GM18519 (cell line): Measurements from ENCODE around the gene IRF3.

Source experiments
- ATAC-seq: cut with Tn5 transposase; IDR thresholded peaks from one replicate; pipeline ENCODE4 v1.9.1; 2021; ENCODE audit warnings: mild to moderate bottlenecking, moderate library complexity; ENCODE audit not compliant: unreplicated experiment, low FRiP score

The IRF3 gene

GRCh38 chr19:49672131-49672919, 6.7 kb upstream of the IRF3 start:
- no peak for ATAC-seq

DNA sequence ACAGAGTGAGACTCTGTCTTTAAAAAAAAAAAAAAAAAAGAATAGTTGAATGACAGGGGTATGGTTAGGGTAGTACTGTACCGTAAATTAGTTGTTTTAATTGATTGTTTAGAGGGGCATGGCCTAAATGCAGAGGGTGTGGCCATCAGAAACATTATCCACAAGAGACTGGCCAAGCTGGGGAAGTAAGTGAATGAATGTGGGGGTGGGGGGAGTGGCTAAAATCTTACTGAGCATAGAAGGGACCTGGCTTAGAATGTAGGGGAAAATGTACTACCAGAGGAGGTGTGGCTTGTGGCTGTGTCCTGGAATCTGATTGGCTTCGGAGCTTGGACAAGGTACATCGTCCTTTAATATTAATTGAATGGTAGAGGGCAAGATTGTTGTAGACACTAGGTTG, 3.9 kb upstream of the IRF3 start:
- ATAC-seq, result no peak

GRCh38 chr19:49667473-49667872, 1.8 kb upstream of the IRF3 start:
- ATAC-seq, result no peak

DNA sequence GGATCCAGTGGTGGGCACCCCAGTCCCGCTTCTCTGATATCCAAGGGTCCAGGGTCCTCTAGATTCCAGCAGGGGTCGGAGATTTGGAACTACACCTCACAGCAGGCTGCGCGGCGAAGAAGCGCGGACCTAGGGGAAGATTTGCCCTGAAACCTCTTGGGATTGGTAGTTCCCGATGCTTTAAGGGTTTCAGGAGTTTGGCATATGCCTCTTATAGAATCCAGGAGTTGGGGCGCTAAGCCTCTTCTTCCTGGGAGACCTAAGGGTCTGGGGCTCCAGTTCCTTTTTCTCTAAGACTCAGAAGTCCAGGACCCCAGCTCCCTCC, 425 bp upstream of the IRF3 start:
- no peak for ATAC-seq

DNA sequence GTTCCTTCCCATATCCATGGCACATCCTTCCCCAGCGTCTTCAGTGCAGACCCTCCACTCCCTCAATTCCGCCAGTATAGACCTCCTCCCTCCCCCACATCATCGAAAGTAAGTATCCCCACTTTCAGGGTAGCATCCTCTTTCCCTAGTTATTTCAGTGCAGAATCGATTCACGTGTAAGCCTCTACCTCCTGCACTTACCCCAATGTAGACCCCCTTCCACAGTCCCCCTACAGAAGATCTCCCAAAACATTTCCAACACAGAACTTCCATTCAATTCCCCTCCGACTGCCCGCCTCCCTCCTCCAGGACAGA, 664 bp downstream of the IRF3 start:
- no peak for ATAC-seq

DNA sequence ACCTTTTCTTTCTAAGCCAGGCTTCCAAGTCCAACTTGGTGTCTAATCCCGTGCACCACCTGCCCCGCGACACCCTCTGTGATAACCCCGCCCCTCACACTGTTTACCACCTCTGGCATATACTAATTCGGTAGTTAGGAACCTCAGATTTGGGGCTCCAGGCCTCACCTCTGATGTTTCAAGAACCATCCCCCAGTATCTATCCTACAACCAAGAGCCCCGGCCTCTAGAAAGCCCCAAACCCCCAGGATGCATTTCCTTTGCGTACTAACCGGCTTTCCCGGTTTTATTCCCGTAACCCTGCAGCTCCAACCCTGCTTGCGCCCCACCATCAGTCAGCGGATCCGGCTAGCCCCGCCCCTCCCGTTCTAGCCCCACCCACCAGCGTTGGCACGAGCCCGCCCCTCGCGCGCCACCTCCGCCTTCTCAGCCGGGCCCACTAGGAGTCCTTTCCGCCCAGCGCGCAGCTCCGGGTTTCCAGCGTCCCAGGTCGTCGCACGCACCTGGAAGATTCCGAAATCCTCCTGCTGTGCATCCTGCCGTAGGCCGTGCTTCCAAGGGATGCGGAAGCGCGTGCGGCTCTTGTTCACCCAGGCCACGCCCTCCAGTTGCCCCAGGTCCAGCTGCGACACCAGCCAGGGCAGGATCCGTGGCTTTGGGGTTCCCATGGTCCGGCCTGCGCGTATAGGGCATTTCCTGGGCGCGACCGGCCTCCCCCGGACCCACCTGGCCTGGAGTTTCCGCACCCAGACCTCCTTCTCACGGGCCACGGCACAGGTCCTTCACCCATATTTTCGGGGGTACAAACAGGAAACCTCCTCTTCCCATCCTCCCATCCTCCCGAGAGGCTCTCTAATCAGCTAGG, 1.3 kb downstream of the IRF3 start:
- no peak for ATAC-seq

DNA sequence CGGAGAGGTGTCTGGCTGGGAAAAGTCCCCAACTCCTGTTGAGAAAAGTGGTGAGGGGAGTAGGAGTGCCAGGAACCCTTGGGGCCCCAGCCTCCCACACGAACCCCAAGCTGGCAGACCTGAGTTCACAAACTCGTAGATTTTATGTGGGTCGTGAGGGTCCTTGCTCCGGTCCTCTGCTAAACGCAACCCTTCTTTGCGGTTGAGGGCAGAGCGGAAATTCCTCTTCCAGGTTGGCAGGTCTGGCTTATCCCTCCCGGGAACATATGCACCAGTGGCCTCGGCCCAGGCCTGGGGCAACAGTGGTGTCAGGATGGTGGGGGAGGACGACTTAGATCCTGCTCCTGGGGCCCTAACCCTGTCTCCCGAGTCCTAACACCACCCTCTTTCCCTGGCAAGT, 2.4 kb downstream of the IRF3 start:
- no peak for ATAC-seq

DNA sequence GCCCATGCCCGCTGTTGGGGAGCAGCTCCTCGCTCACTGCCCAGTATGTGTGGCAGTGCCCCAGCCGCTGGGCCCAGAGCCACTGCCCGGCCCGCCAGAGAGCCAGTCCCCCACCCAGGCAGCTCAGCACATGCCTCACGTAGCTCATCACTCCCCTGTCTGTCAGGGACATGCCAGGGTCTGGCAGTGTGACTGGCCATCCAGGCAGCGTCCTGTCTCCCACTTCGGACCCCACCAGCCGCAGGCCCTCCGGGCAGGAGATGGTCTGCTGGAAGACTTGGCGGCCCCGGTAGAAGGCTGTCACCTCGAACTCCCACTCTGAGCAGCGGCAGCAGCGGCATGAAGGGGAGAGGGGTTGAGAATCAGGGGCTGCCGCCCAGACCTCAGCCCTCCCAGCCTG, 3.6 kb downstream of the IRF3 start:
- no peak for ATAC-seq

GRCh38 chr19:49660338-49660961, 5.2 kb downstream of the IRF3 start:
- no peak for ATAC-seq

- ATAC-seq, result no peak
These were observed 6.9 kb downstream of the IRF3 start for GRCh38 chr19:49658566-49659442.

GRCh38 chr19:49658139-49658517, 7.5 kb downstream of the IRF3 start:
- no peak for ATAC-seq

- no peak for ATAC-seq
These were observed 8.0 kb downstream of the IRF3 start for GRCh38 chr19:49657493-49658138.

GRCh38 chr19:49656456-49657109, 9.1 kb downstream of the IRF3 start:
- ATAC-seq, result no peak

DNA sequence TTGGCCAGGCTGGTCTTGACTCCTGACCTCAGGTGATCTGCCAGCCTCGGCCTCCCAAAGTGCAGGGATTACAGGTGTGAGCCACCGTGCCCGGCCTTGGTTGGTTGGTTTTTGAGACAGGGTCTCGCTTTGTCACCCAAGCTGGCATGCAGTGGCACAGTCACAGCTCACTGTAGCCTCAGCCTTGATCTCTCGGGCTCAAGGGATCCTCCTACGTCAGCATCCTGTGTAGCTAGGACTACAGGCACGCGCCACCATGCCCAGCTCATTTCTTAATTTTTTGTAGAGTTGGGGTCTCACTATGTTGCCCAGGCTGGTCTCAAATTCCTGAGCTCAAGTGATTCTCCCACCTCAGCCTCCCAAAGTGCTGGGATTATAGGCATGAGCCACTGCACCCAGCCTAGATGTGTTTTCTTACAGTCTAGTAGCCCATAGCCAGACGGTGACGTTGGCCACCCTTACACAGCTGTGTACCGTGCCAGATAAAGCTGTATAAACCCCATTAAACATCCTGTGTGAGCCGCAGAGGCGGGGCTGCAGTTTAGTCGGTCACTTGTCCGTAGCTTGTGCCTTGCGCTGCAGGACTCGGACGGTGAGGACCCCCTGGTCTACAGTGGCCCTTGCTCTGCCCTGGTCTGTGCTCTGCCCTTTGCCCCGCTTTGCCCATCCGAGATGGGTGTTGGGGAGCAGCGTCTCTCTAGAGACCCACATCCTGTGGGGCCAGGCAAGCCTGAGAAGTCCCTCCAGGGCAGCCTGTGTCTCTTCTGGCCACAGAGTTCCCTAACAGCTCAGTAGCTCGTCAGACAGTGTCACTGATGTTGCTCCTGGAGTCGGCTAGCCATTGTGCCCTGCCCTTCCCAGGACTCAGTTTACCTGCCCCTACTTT, 9.8 kb downstream of the IRF3 start:
- no peak for ATAC-seq

- no peak for ATAC-seq
These were observed 11.1 kb downstream of the IRF3 start for GRCh38 chr19:49654581-49654980.

DNA sequence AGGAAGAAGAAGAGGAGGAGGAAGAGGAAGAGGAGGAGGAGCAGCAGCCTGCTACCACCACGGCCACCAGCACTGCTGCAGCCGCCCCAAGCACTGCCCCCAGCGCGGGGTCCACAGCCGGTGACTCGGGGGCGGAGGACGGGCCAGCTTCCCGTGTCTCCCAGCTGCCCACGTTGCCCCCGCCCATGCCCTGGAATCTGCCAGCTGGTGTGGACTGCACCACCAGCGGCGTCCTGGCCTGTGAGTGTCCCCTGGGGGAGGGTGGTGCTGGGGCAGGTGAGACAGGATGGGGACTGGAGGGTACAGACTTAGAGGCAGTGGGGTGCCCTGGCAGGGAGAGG, 12.2 kb downstream of the IRF3 start:
- no peak for ATAC-seq

DNA sequence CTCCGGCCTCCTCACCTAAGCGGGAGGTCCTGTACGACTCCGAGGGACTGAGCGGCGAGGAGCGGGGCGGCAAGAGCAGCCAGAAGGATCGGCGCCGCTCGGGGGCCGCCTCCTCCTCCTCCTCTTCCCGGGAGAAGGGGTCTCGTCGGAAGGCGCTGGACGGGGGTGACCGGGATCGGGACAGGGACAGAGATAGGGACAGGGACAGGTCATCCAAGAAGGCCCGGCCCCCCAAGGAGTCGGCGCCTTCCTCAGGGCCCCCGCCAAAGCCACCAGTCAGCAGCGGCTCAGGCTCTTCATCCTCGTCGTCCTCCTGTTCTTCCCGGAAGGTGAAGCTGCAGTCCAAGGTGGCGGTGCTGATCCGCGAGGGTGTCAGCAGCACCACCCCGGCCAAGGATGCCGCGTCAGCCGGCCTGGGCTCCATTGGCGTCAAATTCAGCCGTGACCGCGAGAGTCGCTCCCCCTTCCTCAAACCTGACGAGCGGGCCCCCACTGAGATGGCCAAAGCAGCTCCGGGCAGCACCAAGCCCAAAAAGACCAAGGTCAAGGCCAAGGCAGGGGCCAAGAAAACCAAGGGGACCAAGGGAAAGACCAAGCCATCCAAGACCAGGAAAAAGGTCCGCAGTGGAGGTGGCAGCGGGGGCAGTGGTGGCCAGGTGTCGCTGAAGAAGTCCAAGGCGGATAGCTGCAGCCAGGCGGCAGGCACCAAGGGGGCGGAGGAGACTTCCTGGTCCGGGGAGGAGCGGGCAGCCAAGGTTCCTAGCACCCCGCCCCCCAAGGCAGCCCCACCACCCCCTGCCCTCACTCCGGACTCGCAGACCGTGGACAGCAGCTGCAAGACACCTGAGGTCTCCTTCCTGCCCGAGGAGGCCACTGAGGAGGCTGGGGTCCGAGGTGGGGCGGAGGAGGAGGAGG, 12.8 kb downstream of the IRF3 start:
- no peak for ATAC-seq
